ENCODE results near the gene ABCD4. TPM values are rescaled to one million over a fixed set of nuclear protein-coding genes. Genes with fewer than 3 reads are reported as not detected.

ABCD4 gene
- polyA plus RNA-seq (2012; ENCODE audit: insufficient read depth, insufficient read length, low read depth): 59.7 TPM

DNA sequence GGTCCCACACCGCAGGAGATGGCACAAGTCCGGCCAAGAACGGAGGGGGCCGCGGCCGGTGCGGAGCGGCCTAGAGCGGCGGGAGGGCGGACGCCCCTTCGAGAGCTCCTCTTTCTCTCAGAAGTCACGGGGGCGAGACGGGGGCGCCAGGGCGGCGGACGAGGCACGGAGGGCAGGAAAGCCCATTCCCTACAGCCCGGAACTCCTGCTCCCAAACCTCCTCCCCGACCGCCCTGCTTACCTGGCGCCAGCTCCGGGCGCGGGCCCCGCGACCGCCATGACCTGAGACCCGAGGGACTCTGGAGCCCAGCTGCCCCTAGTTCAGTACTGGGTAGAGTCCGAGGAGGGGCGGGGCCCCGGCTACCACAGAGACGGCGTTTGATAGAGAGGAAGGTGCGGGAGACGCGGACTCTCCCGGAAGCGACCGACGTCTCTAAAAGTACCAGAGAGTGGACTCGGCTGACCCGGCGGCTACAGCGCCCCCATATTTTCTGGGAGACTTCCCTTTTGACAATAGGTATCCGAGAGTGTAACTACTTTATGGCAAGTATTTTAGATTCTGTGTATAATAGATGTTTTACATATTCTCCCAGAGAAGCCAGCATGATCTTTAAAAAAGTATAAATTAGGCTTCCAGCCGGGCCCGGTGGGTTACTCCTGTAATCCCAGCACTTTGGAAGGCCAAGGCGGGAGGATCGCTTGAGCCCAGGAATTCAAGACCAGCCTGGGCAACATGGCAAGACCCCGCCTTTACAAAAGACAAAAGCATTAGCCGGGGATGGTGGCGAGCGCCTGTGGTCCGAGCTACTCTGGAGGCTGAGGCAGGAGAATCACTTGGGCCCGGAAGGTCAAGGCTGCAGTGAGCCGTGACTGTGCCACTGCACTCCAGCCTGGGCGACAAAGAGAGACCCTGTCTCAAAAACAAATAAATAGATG, at the start of gene ABCD4:
ABCD4 (minus strand) TSS at position 301 of the 936 bp plus-strand sequence; CDS start at position 279, 22 bp downstream.
- Histone ChIP-seq H3K4me3 (ENCODE audit: low read depth, low read length) (peak within 1 kb of the TSS; percentile 83), H3K9me3 (no peaks in the 10 kb centered on the region), H3K36me3 (peaks cover 10% of the 10 kb centered on the region), H3K4me1 (no peaks in the 10 kb centered on the region), H3K27me3 (no peaks in the 10 kb centered on the region)
- DNase-seq: peak; percentile 95
- TF ChIP-seq, protein P1, sequence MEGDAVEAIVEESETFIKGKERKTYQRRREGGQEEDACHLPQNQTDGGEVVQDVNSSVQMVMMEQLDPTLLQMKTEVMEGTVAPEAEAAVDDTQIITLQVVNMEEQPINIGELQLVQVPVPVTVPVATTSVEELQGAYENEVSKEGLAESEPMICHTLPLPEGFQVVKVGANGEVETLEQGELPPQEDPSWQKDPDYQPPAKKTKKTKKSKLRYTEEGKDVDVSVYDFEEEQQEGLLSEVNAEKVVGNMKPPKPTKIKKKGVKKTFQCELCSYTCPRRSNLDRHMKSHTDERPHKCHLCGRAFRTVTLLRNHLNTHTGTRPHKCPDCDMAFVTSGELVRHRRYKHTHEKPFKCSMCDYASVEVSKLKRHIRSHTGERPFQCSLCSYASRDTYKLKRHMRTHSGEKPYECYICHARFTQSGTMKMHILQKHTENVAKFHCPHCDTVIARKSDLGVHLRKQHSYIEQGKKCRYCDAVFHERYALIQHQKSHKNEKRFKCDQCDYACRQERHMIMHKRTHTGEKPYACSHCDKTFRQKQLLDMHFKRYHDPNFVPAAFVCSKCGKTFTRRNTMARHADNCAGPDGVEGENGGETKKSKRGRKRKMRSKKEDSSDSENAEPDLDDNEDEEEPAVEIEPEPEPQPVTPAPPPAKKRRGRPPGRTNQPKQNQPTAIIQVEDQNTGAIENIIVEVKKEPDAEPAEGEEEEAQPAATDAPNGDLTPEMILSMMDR (IDR thresholded peaks at IDR 0.05; ENCODE audit: low read depth, low read length): peak; percentile 50

GRCh38 chr14:74350928-74351323, 48.2 kb upstream of the ABCD4 start:
- DNase-seq: no peak
- H3K27me3 ChIP-seq: peaks cover 25% of the 10 kb centered on the region
- TF ChIP-seq, protein P1 (IDR thresholded peaks at IDR 0.05; ENCODE audit: low read depth, low read length): no peak
- no peaks in the 10 kb centered on the region for H3K9me3 ChIP-seq
- no peaks in the 10 kb centered on the region for H3K36me3 ChIP-seq
- no peaks in the 10 kb centered on the region for H3K4me1 ChIP-seq
- no peak overlapping the region for H3K4me3 ChIP-seq (ENCODE audit: low read depth, low read length)

GRCh38 chr14:74350211-74350927, 47.6 kb upstream of the ABCD4 start:
- Histone ChIP-seq H3K4me3 (ENCODE audit: low read depth, low read length) (no peak overlapping the region), H3K27me3 (peaks cover 25% of the 10 kb centered on the region), H3K4me1 (no peaks in the 10 kb centered on the region), H3K36me3 (no peaks in the 10 kb centered on the region), H3K9me3 (no peaks in the 10 kb centered on the region)
- TF ChIP-seq, protein P1 (IDR thresholded peaks at IDR 0.05; ENCODE audit: low read depth, low read length): no peak
- DNase-seq: no peak

GRCh38 chr14:74349757-74350156, 47.0 kb upstream of the ABCD4 start:
- H3K36me3 ChIP-seq: no peaks in the 10 kb centered on the region
- H3K27me3 ChIP-seq: peaks cover 24% of the 10 kb centered on the region

DNA sequence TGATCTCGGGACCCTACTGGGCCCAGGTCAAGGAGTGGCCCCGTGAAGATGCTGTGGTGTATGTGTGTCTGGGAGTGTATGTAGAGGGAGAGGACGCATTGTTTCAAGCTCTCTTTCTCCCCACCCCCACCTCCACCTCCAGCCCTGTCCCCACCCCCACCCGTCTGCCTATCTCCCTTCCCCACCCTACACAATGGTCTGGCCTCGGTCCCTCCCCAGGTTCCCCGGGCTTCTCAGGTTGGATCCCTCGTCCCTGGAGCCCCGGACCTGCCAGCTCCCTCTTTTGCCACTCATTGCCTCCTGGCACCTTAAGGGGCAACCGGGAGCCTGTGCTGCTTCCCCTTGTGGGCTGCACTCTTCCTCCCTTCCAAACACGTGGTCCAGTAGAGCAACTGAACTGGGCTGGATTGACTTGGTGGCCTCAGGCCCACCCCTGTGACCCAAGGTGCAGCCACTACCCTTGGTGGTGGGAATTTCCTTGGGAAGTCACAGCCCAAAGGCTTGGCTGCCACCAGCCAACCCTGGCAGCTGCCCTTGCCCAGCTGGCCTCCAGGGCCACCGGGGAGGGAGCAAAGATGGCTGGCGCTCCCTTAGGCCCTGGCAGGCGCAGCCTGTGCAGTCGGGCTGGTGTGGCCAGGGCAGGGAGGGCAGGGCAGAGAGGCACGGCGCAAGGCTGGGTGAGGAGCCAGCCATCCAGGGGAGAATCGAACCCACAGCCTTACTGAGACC, 46.2 kb upstream of the ABCD4 start:
- TF ChIP-seq, protein P1 (IDR thresholded peaks at IDR 0.05; ENCODE audit: low read depth, low read length): no peak
- H3K4me3 ChIP-seq (ENCODE audit: low read depth, low read length): no peak overlapping the region
- no peaks in the 10 kb centered on the region for H3K4me1 ChIP-seq
- DNase-seq: no peak
- H3K27me3 ChIP-seq: peaks cover 16% of the 10 kb centered on the region
- no peaks in the 10 kb centered on the region for H3K36me3 ChIP-seq
- no peaks in the 10 kb centered on the region for H3K9me3 ChIP-seq

More at GRCh38 chr14:74349757-74350156, 47.0 kb upstream of the ABCD4 start:
- TF ChIP-seq, protein P1 (IDR thresholded peaks at IDR 0.05; ENCODE audit: low read depth, low read length): no peak
- no peaks in the 10 kb centered on the region for H3K4me1 ChIP-seq
- H3K4me3 ChIP-seq (ENCODE audit: low read depth, low read length): no peak overlapping the region
- H3K9me3 ChIP-seq: no peaks in the 10 kb centered on the region
- no peak for DNase-seq

All from BE2C (cell line).